GM12878 (cell line): ENCODE data around the gene RNLS.

ENCODE experiments used
- ASH2L ChIP-seq: fragments of 300-600, 200-600 bp; sonication (generic); IDR thresholded peaks from 2 replicates; pipeline ENCODE4 v1.6.1; 2017; ENCODE audit warnings: low read depth, mild to moderate bottlenecking, borderline replicate concordance
- SMC3 ChIP-seq: IDR thresholded peaks from 2 replicates; pipeline ENCODE4 v1.6.1; 2011; ENCODE audit warnings: low read length, improper control_type of control experiment, borderline replicate concordance
- TAF1 ChIP-seq: IDR thresholded peaks from 2 replicates; pipeline ENCODE4 v1.6.1; 2011; ENCODE audit warnings: mild to moderate bottlenecking, low read depth, low read length, borderline replicate concordance
- ZNF384 ChIP-seq: IDR thresholded peaks from 2 replicates; pipeline ENCODE4 v1.6.1; 2012; ENCODE audit warnings: low read depth, mild to moderate bottlenecking, low read length, improper control_type of control experiment, borderline replicate concordance
- TF ChIP-seq, protein P1 (sequence below), 3 experiments: IDR thresholded peaks in 2 of 3; conservative IDR thresholded peaks in 1 of 3; 2 replicates each; pipeline ENCODE4 v1.5.1; 2011; ENCODE audit warnings: low read depth in 3 of 3, low read length in 3 of 3, mild to moderate bottlenecking in 3 of 3, control low read depth in 2 of 3, moderate library complexity in 2 of 3, inconsistent platforms in 1 of 3, mixed read lengths in 1 of 3; ENCODE audit not compliant: control insufficient read depth in 2 of 3, insufficient read depth in 1 of 3; ENCODE audit errors: extremely low read depth in 1 of 3
- TF ChIP-seq, protein P2 (sequence below): fragments of 450-650 bp; IDR thresholded peaks from 2 replicates; pipeline ENCODE4 v1.6.1; 2017; ENCODE audit warnings: borderline replicate concordance

DNA sequence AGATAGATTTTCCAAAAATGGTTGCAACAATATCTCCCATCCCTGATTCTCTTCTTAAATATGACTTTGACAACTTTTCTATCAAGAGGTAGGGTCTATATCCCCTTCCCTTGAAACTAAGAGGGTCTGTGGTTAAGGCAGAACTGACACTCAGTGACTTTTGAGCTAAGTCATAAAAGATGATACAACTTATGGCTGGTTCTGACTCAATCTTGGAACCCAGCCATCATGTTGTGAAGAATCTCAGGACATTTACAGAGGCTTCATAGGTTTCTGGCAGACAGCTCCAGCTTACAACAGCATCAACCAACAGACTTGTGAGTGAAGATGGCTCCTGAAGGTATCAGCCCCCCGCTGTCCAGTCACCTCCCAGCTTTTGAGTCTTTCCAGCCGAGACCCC lies 203.5 kb downstream of the RNLS start:
- TF ChIP-seq ASH2L = no peak
- no peak for TF ChIP-seq SMC3
- TF ChIP-seq, protein P1, sequence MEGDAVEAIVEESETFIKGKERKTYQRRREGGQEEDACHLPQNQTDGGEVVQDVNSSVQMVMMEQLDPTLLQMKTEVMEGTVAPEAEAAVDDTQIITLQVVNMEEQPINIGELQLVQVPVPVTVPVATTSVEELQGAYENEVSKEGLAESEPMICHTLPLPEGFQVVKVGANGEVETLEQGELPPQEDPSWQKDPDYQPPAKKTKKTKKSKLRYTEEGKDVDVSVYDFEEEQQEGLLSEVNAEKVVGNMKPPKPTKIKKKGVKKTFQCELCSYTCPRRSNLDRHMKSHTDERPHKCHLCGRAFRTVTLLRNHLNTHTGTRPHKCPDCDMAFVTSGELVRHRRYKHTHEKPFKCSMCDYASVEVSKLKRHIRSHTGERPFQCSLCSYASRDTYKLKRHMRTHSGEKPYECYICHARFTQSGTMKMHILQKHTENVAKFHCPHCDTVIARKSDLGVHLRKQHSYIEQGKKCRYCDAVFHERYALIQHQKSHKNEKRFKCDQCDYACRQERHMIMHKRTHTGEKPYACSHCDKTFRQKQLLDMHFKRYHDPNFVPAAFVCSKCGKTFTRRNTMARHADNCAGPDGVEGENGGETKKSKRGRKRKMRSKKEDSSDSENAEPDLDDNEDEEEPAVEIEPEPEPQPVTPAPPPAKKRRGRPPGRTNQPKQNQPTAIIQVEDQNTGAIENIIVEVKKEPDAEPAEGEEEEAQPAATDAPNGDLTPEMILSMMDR (IDR thresholded peaks at IDR 0.05 in 2 of 3, conservative IDR thresholded peaks at IDR 0.05 in 1 of 3; ENCODE audit: control insufficient read depth in 2 of 3, extremely low read depth in 1 of 3, insufficient read depth in 1 of 3, low read depth in 3 of 3, low read length in 3 of 3) = no peak
- no peak for TF ChIP-seq ZNF384
- no peak for TF ChIP-seq TAF1
- TF ChIP-seq, protein P2, sequence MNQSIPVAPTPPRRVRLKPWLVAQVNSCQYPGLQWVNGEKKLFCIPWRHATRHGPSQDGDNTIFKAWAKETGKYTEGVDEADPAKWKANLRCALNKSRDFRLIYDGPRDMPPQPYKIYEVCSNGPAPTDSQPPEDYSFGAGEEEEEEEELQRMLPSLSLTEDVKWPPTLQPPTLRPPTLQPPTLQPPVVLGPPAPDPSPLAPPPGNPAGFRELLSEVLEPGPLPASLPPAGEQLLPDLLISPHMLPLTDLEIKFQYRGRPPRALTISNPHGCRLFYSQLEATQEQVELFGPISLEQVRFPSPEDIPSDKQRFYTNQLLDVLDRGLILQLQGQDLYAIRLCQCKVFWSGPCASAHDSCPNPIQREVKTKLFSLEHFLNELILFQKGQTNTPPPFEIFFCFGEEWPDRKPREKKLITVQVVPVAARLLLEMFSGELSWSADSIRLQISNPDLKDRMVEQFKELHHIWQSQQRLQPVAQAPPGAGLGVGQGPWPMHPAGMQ = no peak
